Neural progenitor cell (in vitro differentiated cells): ENCODE data around the gene HPGD. TPM values are rescaled to one million over a fixed set of nuclear protein-coding genes. Genes with fewer than 3 reads are reported as not detected.

ENCODE experiments used
- DNase-seq: peaks from one replicate; pipeline ENCODE4 v3.0.0-alpha.2; 2016; ENCODE audit warnings: low spot score
- H2AFZ ChIP-seq: fragments of 200-600 bp; sonication (generic); replicated peaks from 2 replicates; pipeline ENCODE4 v1.6.1; 2016; ENCODE audit warnings: antibody characterized with exemption
- H3F3A ChIP-seq: fragments of 200-600 bp; sonication (generic); 2 replicates; pipeline ENCODE4 v1.6.1; 2016; ENCODE audit warnings: antibody characterized with exemption, low read depth
- H3K27ac ChIP-seq: fragments of 200-600 bp; sonication (generic); 2 replicates; pipeline ENCODE4 v1.5.1; 2016; ENCODE audit warnings: mild to moderate bottlenecking
- H3K27me3 ChIP-seq: fragments of 200-600 bp; sonication (generic); 2 replicates; pipeline ENCODE4 v1.6.1; 2016; ENCODE audit warnings: mild to moderate bottlenecking, moderate library complexity
- H3K36me3 ChIP-seq: fragments of 200-600 bp; sonication (generic); 2 replicates; pipeline ENCODE4 v1.5.1; 2016
- H3K4me1 ChIP-seq: fragments of 200-600 bp; sonication (generic); 2 replicates; pipeline ENCODE4 v1.6.1; 2016; ENCODE audit warnings: mixed run types
- H3K4me2 ChIP-seq: fragments of 200-600 bp; sonication (generic); 2 replicates; pipeline ENCODE4 v1.6.1; 2016
- H3K4me3 ChIP-seq: fragments of 200-600 bp; sonication (generic); 2 replicates; pipeline ENCODE4 v1.5.1; 2016
- H3K79me2 ChIP-seq: fragments of 200-600 bp; sonication (generic); 2 replicates; pipeline ENCODE4 v1.6.1; 2016; ENCODE audit warnings: low read depth
- H3K9ac ChIP-seq: fragments of 200-600 bp; sonication (generic); 2 replicates; pipeline ENCODE4 v1.6.1; 2016
- H3K9me3 ChIP-seq: fragments of 200-600 bp; sonication (generic); 2 replicates; pipeline ENCODE4 v1.5.1; 2016; ENCODE audit warnings: low read depth
- H4K20me1 ChIP-seq: fragments of 200-600 bp; sonication (generic); 2 replicates; pipeline ENCODE4 v1.6.1; 2016; ENCODE audit warnings: low read depth
- H3K27ac Mint-ChIP-seq: 3 replicates; pipeline ENCODE4 v1.8.0; 2021; ENCODE audit warnings: mixed read lengths
- H3K27me3 Mint-ChIP-seq: 2 replicates; pipeline ENCODE4 v1.8.0; 2022; ENCODE audit warnings: low read depth, mild to moderate bottlenecking, inconsistent platforms, moderate library complexity, mixed read lengths; ENCODE audit not compliant: insufficient read depth
- H3K36me3 Mint-ChIP-seq: 3 replicates; pipeline ENCODE4 v1.8.0; 2021; ENCODE audit warnings: mixed read lengths
- H3K4me1 Mint-ChIP-seq: 3 replicates; pipeline ENCODE4 v1.8.0; 2021; ENCODE audit warnings: mixed read lengths
- H3K4me3 Mint-ChIP-seq: 3 replicates; pipeline ENCODE4 v1.8.0; 2021; ENCODE audit warnings: mild to moderate bottlenecking, moderate library complexity, mixed read lengths
- H3K9me3 Mint-ChIP-seq: 3 replicates; pipeline ENCODE4 v1.8.0; 2020; ENCODE audit warnings: mixed read lengths
- CTCF ChIP-seq: fragments of 200-600 bp; sonication (generic); IDR thresholded peaks from 2 replicates; pipeline ENCODE4 v1.5.1; 2017; ENCODE audit warnings: antibody characterized with exemption, mild to moderate bottlenecking
- EZH2 ChIP-seq: fragments of 200-600 bp; sonication (generic); IDR thresholded peaks from 2 replicates; pipeline ENCODE4 v1.6.1; 2017; ENCODE audit warnings: antibody characterized with exemption, mild to moderate bottlenecking, moderate library complexity
- EZH2phosphoT487 ChIP-seq: fragments of 200-600 bp; sonication (generic); IDR thresholded peaks from 2 replicates; pipeline ENCODE4 v1.6.1; 2017; ENCODE audit warnings: antibody characterized with exemption
- total RNA-seq: library from RNA; depleted of rRNA; stranded (reverse); fragments of >200 nt; gene quantifications from 2 replicates; pipeline ENCODE4 v1.2.3, GENCODE V29; 2015; ENCODE audit warnings: low replicate concordance

Gene HPGD
- total RNA-seq, 1 donor from 2014 or later: not detected

- TF ChIP-seq EZH2phosphoT487 (no peak), CTCF (no peak), EZH2 (no peak)
- Histone ChIP-seq H2AFZ (no peak overlapping the region), H3K9me3 (no peaks in the 10 kb centered on the region), H3K79me2 (no peaks in the 10 kb centered on the region), H3K36me3 (no peaks in the 10 kb centered on the region), H3K4me2 (no peak overlapping the region), H3K9ac (no peak overlapping the region), H3K4me1 (peaks cover 7% of the 10 kb centered on the region), H4K20me1 (no peaks in the 10 kb centered on the region), H3K4me3 (no peak overlapping the region), H3K27ac (no peak overlapping the region), H3F3A (no peaks in the 10 kb centered on the region), H3K27me3 (no peaks in the 10 kb centered on the region)
- Mint-ChIP-seq H3K36me3 (no peaks in the 10 kb centered on the region), H3K4me3 (no peak overlapping the region), H3K27me3 (no peaks in the 10 kb centered on the region), H3K27ac (no peak overlapping the region), H3K9me3 (no peaks in the 10 kb centered on the region), H3K4me1 (peaks cover 3% of the 10 kb centered on the region)
- no peak for DNase-seq
Observed at GRCh38 chr4:174505007-174505406, 17.3 kb downstream of the HPGD start.

- no peaks in the 10 kb centered on the region for H3K36me3 Mint-ChIP-seq
- Histone ChIP-seq H3K9ac (no peak overlapping the region), H3K9me3 (no peaks in the 10 kb centered on the region), H3K4me1 (peaks cover 7% of the 10 kb centered on the region), H3K4me3 (no peak overlapping the region), H3K4me2 (no peak overlapping the region), H3K27ac (no peak overlapping the region), H3K79me2 (no peaks in the 10 kb centered on the region), H3K36me3 (no peaks in the 10 kb centered on the region), H4K20me1 (no peaks in the 10 kb centered on the region), H2AFZ (no peak overlapping the region), H3K27me3 (no peaks in the 10 kb centered on the region), H3F3A (no peaks in the 10 kb centered on the region)
- H3K27ac Mint-ChIP-seq: no peak overlapping the region
- no peak for TF ChIP-seq EZH2phosphoT487
- TF ChIP-seq CTCF: no peak
- TF ChIP-seq EZH2: no peak
- no peak overlapping the region for H3K4me3 Mint-ChIP-seq
- no peaks in the 10 kb centered on the region for H3K27me3 Mint-ChIP-seq
- peaks cover 3% of the 10 kb centered on the region for H3K4me1 Mint-ChIP-seq
- DNase-seq: no peak
- H3K9me3 Mint-ChIP-seq: no peaks in the 10 kb centered on the region
Observed at GRCh38 chr4:174503079-174503715, 19.1 kb downstream of the HPGD start.

- no peak overlapping the region for H3K27ac ChIP-seq
- no peaks in the 10 kb centered on the region for H3K9me3 ChIP-seq
- no peaks in the 10 kb centered on the region for H3K79me2 ChIP-seq
- no peak overlapping the region for H3K4me2 ChIP-seq
- Mint-ChIP-seq H3K27ac (no peak overlapping the region), H3K4me1 (peaks cover 15% of the 10 kb centered on the region), H3K9me3 (no peaks in the 10 kb centered on the region), H3K36me3 (no peaks in the 10 kb centered on the region), H3K4me3 (no peak overlapping the region), H3K27me3 (peaks cover 3% of the 10 kb centered on the region)
- H3K9ac ChIP-seq: no peak overlapping the region
- H3K36me3 ChIP-seq: no peaks in the 10 kb centered on the region
- no peaks in the 10 kb centered on the region for H4K20me1 ChIP-seq
- H2AFZ ChIP-seq: no peak overlapping the region
- no peak overlapping the region for H3K4me3 ChIP-seq
- no peaks in the 10 kb centered on the region for H3F3A ChIP-seq
- peaks cover 8% of the 10 kb centered on the region for H3K4me1 ChIP-seq
- no peaks in the 10 kb centered on the region for H3K27me3 ChIP-seq
- no peak for DNase-seq
- TF ChIP-seq EZH2phosphoT487 (no peak), EZH2 (no peak), CTCF (no peak)
Observed at GRCh38 chr4:174496631-174497432, 25.5 kb downstream of the HPGD start.
